GM23338 (cell line): Measurements from ENCODE around the gene AZU1. TPM values are rescaled to one million over a fixed set of nuclear protein-coding genes. Genes with fewer than 3 reads are reported as not detected.

Experiments used
- ATAC-seq: fragments of 200-7000 bp; cut with Tn5 transposase; 3 replicates; pipeline ENCODE4 v1.9.1; 2020
- DNase-seq: peaks from one replicate; pipeline ENCODE4 v3.0.0-alpha.2; 2015; ENCODE audit warnings: low spot score
- H2AFZ ChIP-seq: fragments of 200-600 bp; sonication (generic); 2 replicates; pipeline ENCODE4 v1.8.0; 2016; ENCODE audit warnings: antibody characterized with exemption, mild to moderate bottlenecking, moderate library complexity
- H3F3A ChIP-seq: fragments of 200-600 bp; sonication (generic); replicated peaks from 2 replicates; pipeline ENCODE4 v1.8.0; 2017; ENCODE audit warnings: antibody characterized with exemption, mixed run types, low read depth
- H3K27ac ChIP-seq: fragments of 200-600 bp; sonication (generic); 2 replicates; pipeline ENCODE4 v1.6.1; 2016; ENCODE audit warnings: low read depth
- H3K27me3 ChIP-seq: fragments of 200-600 bp; sonication (generic); 2 replicates; pipeline ENCODE4 v1.8.0; 2016; ENCODE audit warnings: mild to moderate bottlenecking, mixed run types, moderate library complexity; ENCODE audit not compliant: insufficient read depth
- H3K36me3 ChIP-seq: fragments of 200-600 bp; sonication (generic); 2 replicates; pipeline ENCODE4 v1.8.0; 2016; ENCODE audit warnings: mild to moderate bottlenecking; ENCODE audit not compliant: insufficient read depth
- H3K4me1 ChIP-seq: fragments of 200-600 bp; sonication (generic); 2 replicates; pipeline ENCODE4 v1.8.0; 2016; ENCODE audit warnings: mild to moderate bottlenecking, moderate library complexity; ENCODE audit not compliant: insufficient read depth
- H3K4me2 ChIP-seq: fragments of 200-600 bp; sonication (generic); 2 replicates; pipeline ENCODE4 v1.7.1; 2017; ENCODE audit warnings: mixed run types
- H3K4me3 ChIP-seq: fragments of 200-600 bp; sonication (generic); 2 replicates; pipeline ENCODE4 v1.6.1; 2016; ENCODE audit warnings: mixed run types
- H3K79me2 ChIP-seq: fragments of 200-600 bp; sonication (generic); replicated peaks from 2 replicates; pipeline ENCODE4 v1.8.0; 2017; ENCODE audit warnings: mild to moderate bottlenecking; ENCODE audit not compliant: insufficient read depth
- H3K9me2 ChIP-seq: fragments of 200-600 bp; sonication (generic); 2 replicates; pipeline ENCODE4 v1.8.0; 2017; ENCODE audit not compliant: insufficient read depth
- H4K20me1 ChIP-seq: fragments of 200-600 bp; sonication (generic); replicated peaks from 2 replicates; pipeline ENCODE4 v1.8.0; 2017; ENCODE audit warnings: mild to moderate bottlenecking; ENCODE audit not compliant: insufficient read depth
- H3K27ac Mint-ChIP-seq: 2 replicates; pipeline ENCODE4 v1.8.0; 2020; ENCODE audit warnings: inconsistent platforms, mild to moderate bottlenecking, moderate library complexity, mixed read lengths
- H3K27me3 Mint-ChIP-seq: 3 replicates; pipeline ENCODE4 v1.8.0; 2022; ENCODE audit warnings: low read depth, mild to moderate bottlenecking, moderate library complexity, mixed read lengths, inconsistent platforms; ENCODE audit not compliant: insufficient read depth, poor library complexity
- H3K36me3 Mint-ChIP-seq: 3 replicates; pipeline ENCODE4 v1.8.0; 2021; ENCODE audit warnings: low read depth, mild to moderate bottlenecking, inconsistent platforms, moderate library complexity, mixed read lengths
- H3K4me1 Mint-ChIP-seq: 3 replicates; pipeline ENCODE4 v1.8.0; 2020; ENCODE audit warnings: mild to moderate bottlenecking, inconsistent platforms, mixed read lengths
- H3K4me3 Mint-ChIP-seq: 3 replicates; pipeline ENCODE4 v1.8.0; 2021; ENCODE audit warnings: moderate library complexity, mild to moderate bottlenecking, inconsistent platforms, mixed read lengths
- H3K9me3 Mint-ChIP-seq: 3 replicates; pipeline ENCODE4 v1.8.0; 2020; ENCODE audit warnings: moderate library complexity, mild to moderate bottlenecking, inconsistent platforms, mixed read lengths
- CREB1 ChIP-seq: fragments of 250-450 bp; sonication (Bioruptor Pico); IDR thresholded peaks from 2 replicates; pipeline ENCODE4 v1.5.0; 2020; ENCODE audit warnings: low read depth, mild to moderate bottlenecking, moderate library complexity
- EZH2 ChIP-seq: fragments of 200-600 bp; sonication (generic); IDR thresholded peaks from one replicate; pipeline ENCODE4 v1.8.0; 2017; ENCODE audit warnings: antibody characterized with exemption, mild to moderate bottlenecking, low read depth; ENCODE audit not compliant: unreplicated experiment
- EZH2phosphoT487 ChIP-seq: fragments of 200-600 bp; sonication (generic); IDR thresholded peaks from one replicate; pipeline ENCODE4 v1.8.1; 2018; ENCODE audit warnings: antibody characterized with exemption; ENCODE audit not compliant: unreplicated experiment
- JUNB ChIP-seq: IDR thresholded peaks from one replicate; pipeline ENCODE4 v1.6.1; 2016; ENCODE audit warnings: antibody characterized with exemption; ENCODE audit not compliant: unreplicated experiment
- NANOG ChIP-seq: IDR thresholded peaks from 2 replicates; pipeline ENCODE4 v1.6.1; 2016; ENCODE audit warnings: antibody characterized with exemption, borderline replicate concordance
- POLR2AphosphoS5 ChIP-seq: IDR thresholded peaks from 2 replicates; pipeline ENCODE4 v1.6.1; 2016; ENCODE audit warnings: antibody characterized with exemption, low read depth
- STAT1 ChIP-seq: IDR thresholded peaks from one replicate; pipeline ENCODE4 v1.6.1; 2016; ENCODE audit warnings: antibody characterized with exemption; ENCODE audit not compliant: unreplicated experiment
- ZNF114 ChIP-seq: fragments of 250-450 bp; sonication (Bioruptor Pico); IDR thresholded peaks from 2 replicates; pipeline ENCODE4 v1.5.0; 2020; ENCODE audit warnings: mild to moderate bottlenecking, moderate library complexity
- ZNF331 ChIP-seq: fragments of 250-450 bp; sonication (Bioruptor Pico); IDR thresholded peaks from 2 replicates; pipeline ENCODE4 v1.5.0; 2020; ENCODE audit warnings: low read depth, mild to moderate bottlenecking, moderate library complexity
- polyA plus RNA-seq: library from polyadenylated mRNA; unstranded; fragments of >200 nt; fragmentation: Nextera tagmentation; extraction: Ambion mirVana; gene quantifications from 2 replicates; pipeline ENCODE4 v1.2.1, GENCODE V29; 2016
- total RNA-seq: library from RNA; depleted of rRNA; stranded (reverse); fragments of >200 nt; shearing (Covaris generic); gene quantifications from 2 replicates; pipeline ENCODE4 v1.2.3, GENCODE V29; 2014
- TF ChIP-seq, protein P1 (sequence below): IDR thresholded peaks from 2 replicates; pipeline ENCODE4 v1.6.1; 2016; ENCODE audit warnings: antibody characterized with exemption
- TF ChIP-seq, protein P2 (sequence below): fragments of 250-450 bp; sonication (Bioruptor Pico); IDR thresholded peaks from 2 replicates; pipeline ENCODE4 v1.5.0; 2020; ENCODE audit warnings: mild to moderate bottlenecking, moderate library complexity
- TF ChIP-seq, protein P3 (sequence below): IDR thresholded peaks from one replicate; pipeline ENCODE4 v1.6.1; 2018; ENCODE audit warnings: antibody characterized with exemption; ENCODE audit not compliant: unreplicated experiment
- TF ChIP-seq, protein P4 (sequence below), 2 experiments: fragments of 200-600 bp in 1 of 2; sonication (generic) in 1 of 2; conservative IDR thresholded peaks; 2 replicates each; pipeline versions ENCODE4 v1.5.1 to v1.6.1; 2016 to 2017; ENCODE audit warnings: antibody characterized with exemption in 2 of 2, low read depth in 2 of 2, mild to moderate bottlenecking in 2 of 2, moderate library complexity in 1 of 2

AZU1 gene
- total and polyA plus RNA-seq, 2 experiments from 2014 or later, result 0.78 to 1.4 TPM

DNA sequence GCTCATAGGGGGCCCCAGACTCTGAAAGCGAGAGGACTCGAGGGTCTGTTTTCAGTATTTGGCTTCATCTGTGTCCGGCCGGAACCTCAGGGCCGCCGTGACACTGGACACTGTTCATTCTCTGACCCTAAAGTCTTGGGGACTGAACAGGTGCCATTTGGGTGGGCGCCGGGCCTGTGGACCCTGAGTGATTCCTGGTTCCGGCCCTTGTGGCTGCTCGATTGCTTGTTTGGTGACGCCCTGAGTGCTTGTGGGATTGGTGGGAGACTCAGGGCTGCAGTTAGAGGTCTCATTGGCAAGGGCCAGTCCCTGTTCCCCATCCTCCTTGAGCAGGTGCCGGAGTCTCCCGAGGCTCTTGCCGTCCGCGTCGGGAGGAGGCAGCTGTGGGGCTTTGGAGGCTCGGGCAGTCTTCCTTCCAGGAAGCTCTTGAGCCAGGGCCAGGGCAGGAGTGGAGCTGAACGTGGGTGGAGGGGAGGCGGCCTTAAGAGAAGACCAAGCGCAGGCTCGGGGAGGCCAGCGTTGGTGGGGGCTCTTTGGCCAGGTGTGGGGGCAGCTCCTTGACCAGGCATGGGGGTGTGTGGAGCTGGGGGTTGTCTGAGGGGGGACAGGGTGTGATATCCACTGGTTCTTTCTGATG is 25.7 kb upstream of the AZU1 start:
- Mint-ChIP-seq H3K27me3 (peaks cover 29% of the 10 kb centered on the region), H3K27ac (peak overlapping the region; percentile 37; the same call in 1 of the 2 replicates), H3K4me3 (peak overlapping the region; percentile 49; the same call in 2 of the 3 replicates), H3K9me3 (no peaks in the 10 kb centered on the region), H3K4me1 (peaks cover 31% of the 10 kb centered on the region), H3K36me3 (peaks cover 76% of the 10 kb centered on the region)
- Histone ChIP-seq H3K4me1 (peaks cover 30% of the 10 kb centered on the region), H3K27ac (peak overlapping the region; percentile 76), H3K27me3 (no peaks in the 10 kb centered on the region), H3K4me3 (peak overlapping the region; percentile 17; the same call in 1 of the 2 replicates), H3F3A (peaks cover 41% of the 10 kb centered on the region), H2AFZ (no peak overlapping the region), H3K9me2 (no peaks in the 10 kb centered on the region), H3K36me3 (peaks cover 21% of the 10 kb centered on the region; the same call in 1 of the 2 replicates), H3K79me2 (peaks cover 89% of the 10 kb centered on the region), H4K20me1 (peaks cover 64% of the 10 kb centered on the region), H3K4me2 (peak overlapping the region; percentile 55)
- ATAC-seq (no peak), DNase-seq (peak; percentile 27)
- TF ChIP-seq EZH2phosphoT487, result no peak
- no peak for TF ChIP-seq ZNF114 (CRISPR knock-in tag)
- TF ChIP-seq, protein P1, sequence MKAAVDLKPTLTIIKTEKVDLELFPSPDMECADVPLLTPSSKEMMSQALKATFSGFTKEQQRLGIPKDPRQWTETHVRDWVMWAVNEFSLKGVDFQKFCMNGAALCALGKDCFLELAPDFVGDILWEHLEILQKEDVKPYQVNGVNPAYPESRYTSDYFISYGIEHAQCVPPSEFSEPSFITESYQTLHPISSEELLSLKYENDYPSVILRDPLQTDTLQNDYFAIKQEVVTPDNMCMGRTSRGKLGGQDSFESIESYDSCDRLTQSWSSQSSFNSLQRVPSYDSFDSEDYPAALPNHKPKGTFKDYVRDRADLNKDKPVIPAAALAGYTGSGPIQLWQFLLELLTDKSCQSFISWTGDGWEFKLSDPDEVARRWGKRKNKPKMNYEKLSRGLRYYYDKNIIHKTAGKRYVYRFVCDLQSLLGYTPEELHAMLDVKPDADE, result no peak
- TF ChIP-seq POLR2AphosphoS5, result no peak; the same call in 1 of the 2 replicates
- TF ChIP-seq ZNF331 (CRISPR knock-in tag), result no peak
- TF ChIP-seq, protein P2, sequence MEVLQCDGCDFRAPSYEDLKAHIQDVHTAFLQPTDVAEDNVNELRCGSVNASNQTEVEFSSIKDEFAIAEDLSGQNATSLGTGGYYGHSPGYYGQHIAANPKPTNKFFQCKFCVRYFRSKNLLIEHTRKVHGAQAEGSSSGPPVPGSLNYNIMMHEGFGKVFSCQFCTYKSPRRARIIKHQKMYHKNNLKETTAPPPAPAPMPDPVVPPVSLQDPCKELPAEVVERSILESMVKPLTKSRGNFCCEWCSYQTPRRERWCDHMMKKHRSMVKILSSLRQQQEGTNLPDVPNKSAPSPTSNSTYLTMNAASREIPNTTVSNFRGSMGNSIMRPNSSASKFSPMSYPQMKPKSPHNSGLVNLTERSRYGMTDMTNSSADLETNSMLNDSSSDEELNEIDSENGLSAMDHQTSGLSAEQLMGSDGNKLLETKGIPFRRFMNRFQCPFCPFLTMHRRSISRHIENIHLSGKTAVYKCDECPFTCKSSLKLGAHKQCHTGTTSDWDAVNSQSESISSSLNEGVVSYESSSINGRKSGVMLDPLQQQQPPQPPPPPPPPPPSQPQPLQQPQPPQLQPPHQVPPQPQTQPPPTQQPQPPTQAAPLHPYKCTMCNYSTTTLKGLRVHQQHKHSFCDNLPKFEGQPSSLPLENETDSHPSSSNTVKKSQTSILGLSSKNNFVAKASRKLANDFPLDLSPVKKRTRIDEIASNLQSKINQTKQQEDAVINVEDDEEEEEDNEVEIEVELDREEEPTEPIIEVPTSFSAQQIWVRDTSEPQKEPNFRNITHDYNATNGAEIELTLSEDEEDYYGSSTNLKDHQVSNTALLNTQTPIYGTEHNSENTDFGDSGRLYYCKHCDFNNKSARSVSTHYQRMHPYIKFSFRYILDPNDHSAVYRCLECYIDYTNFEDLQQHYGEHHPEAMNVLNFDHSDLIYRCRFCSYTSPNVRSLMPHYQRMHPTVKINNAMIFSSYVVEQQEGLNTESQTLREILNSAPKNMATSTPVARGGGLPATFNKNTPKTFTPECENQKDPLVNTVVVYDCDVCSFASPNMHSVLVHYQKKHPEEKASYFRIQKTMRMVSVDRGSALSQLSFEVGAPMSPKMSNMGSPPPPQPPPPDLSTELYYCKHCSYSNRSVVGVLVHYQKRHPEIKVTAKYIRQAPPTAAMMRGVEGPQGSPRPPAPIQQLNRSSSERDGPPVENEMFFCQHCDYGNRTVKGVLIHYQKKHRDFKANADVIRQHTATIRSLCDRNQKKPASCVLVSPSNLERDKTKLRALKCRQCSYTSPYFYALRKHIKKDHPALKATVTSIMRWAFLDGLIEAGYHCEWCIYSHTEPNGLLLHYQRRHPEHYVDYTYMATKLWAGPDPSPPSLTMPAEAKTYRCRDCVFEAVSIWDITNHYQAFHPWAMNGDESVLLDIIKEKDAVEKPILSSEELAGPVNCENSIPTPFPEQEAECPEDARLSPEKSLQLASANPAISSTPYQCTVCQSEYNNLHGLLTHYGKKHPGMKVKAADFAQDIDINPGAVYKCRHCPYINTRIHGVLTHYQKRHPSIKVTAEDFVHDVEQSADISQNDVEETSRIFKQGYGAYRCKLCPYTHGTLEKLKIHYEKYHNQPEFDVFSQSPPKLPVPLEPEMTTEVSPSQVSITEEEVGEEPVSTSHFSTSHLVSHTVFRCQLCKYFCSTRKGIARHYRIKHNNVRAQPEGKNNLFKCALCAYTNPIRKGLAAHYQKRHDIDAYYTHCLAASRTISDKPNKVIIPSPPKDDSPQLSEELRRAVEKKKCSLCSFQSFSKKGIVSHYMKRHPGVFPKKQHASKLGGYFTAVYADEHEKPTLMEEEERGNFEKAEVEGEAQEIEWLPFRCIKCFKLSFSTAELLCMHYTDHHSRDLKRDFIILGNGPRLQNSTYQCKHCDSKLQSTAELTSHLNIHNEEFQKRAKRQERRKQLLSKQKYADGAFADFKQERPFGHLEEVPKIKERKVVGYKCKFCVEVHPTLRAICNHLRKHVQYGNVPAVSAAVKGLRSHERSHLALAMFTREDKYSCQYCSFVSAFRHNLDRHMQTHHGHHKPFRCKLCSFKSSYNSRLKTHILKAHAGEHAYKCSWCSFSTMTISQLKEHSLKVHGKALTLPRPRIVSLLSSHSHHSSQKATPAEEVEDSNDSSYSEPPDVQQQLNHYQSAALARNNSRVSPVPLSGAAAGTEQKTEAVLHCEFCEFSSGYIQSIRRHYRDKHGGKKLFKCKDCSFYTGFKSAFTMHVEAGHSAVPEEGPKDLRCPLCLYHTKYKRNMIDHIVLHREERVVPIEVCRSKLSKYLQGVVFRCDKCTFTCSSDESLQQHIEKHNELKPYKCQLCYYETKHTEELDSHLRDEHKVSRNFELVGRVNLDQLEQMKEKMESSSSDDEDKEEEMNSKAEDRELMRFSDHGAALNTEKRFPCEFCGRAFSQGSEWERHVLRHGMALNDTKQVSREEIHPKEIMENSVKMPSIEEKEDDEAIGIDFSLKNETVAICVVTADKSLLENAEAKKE (CRISPR knock-in tag), result no peak
- no peak for TF ChIP-seq STAT1
- TF ChIP-seq JUNB, result no peak
- TF ChIP-seq NANOG, result no peak
- no peak for TF ChIP-seq EZH2
- TF ChIP-seq, protein P3, sequence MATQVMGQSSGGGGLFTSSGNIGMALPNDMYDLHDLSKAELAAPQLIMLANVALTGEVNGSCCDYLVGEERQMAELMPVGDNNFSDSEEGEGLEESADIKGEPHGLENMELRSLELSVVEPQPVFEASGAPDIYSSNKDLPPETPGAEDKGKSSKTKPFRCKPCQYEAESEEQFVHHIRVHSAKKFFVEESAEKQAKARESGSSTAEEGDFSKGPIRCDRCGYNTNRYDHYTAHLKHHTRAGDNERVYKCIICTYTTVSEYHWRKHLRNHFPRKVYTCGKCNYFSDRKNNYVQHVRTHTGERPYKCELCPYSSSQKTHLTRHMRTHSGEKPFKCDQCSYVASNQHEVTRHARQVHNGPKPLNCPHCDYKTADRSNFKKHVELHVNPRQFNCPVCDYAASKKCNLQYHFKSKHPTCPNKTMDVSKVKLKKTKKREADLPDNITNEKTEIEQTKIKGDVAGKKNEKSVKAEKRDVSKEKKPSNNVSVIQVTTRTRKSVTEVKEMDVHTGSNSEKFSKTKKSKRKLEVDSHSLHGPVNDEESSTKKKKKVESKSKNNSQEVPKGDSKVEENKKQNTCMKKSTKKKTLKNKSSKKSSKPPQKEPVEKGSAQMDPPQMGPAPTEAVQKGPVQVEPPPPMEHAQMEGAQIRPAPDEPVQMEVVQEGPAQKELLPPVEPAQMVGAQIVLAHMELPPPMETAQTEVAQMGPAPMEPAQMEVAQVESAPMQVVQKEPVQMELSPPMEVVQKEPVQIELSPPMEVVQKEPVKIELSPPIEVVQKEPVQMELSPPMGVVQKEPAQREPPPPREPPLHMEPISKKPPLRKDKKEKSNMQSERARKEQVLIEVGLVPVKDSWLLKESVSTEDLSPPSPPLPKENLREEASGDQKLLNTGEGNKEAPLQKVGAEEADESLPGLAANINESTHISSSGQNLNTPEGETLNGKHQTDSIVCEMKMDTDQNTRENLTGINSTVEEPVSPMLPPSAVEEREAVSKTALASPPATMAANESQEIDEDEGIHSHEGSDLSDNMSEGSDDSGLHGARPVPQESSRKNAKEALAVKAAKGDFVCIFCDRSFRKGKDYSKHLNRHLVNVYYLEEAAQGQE, result no peak
- TF ChIP-seq, protein P4, sequence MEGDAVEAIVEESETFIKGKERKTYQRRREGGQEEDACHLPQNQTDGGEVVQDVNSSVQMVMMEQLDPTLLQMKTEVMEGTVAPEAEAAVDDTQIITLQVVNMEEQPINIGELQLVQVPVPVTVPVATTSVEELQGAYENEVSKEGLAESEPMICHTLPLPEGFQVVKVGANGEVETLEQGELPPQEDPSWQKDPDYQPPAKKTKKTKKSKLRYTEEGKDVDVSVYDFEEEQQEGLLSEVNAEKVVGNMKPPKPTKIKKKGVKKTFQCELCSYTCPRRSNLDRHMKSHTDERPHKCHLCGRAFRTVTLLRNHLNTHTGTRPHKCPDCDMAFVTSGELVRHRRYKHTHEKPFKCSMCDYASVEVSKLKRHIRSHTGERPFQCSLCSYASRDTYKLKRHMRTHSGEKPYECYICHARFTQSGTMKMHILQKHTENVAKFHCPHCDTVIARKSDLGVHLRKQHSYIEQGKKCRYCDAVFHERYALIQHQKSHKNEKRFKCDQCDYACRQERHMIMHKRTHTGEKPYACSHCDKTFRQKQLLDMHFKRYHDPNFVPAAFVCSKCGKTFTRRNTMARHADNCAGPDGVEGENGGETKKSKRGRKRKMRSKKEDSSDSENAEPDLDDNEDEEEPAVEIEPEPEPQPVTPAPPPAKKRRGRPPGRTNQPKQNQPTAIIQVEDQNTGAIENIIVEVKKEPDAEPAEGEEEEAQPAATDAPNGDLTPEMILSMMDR (conservative IDR thresholded peaks at IDR 0.05; ENCODE audit: low read depth in 2 of 2), result no peak
- TF ChIP-seq CREB1 (CRISPR knock-in tag), result no peak
